Left forelimb (tissue), 1 donor: ENCODE data around the gene ARL4C.

Experiments used
- DNase-seq: peaks from one replicate; pipeline ENCODE4 v3.0.0-alpha.2; 2018; ENCODE audit warnings: low spot score

ARL4C gene

GRCh38 chr2:234500394-234501006, 3.6 kb upstream of the ARL4C start:
- no peak for DNase-seq

- DNase-seq = no peak
Measured at GRCh38 chr2:234497594-234498235, 834 bp upstream of the ARL4C start.

- DNase-seq = no peak
Measured at GRCh38 chr2:234496055-234496834, 636 bp downstream of the ARL4C start.

GRCh38 chr2:234495251-234496054, 1.4 kb downstream of the ARL4C start:
- no peak for DNase-seq

- no peak for DNase-seq
Measured at GRCh38 chr2:234494361-234495250, 2.3 kb downstream of the ARL4C start.

- DNase-seq = no peak
Measured at GRCh38 chr2:234493796-234494195, 3.1 kb downstream of the ARL4C start.

GRCh38 chr2:234492717-234493485, 4.0 kb downstream of the ARL4C start:
- DNase-seq = no peak

- DNase-seq = no peak
Measured at GRCh38 chr2:234491897-234492296, 5.0 kb downstream of the ARL4C start.

GRCh38 chr2:234491281-234491680, 5.6 kb downstream of the ARL4C start:
- DNase-seq = no peak

GRCh38 chr2:234490271-234491091, 6.4 kb downstream of the ARL4C start:
- DNase-seq = no peak

- DNase-seq = no peak
Measured at GRCh38 chr2:234488913-234489451, 7.9 kb downstream of the ARL4C start.

GRCh38 chr2:234488486-234488885, 8.4 kb downstream of the ARL4C start:
- no peak for DNase-seq

GRCh38 chr2:234487356-234487755, 9.5 kb downstream of the ARL4C start:
- no peak for DNase-seq

GRCh38 chr2:234483568-234484251, 13.2 kb downstream of the ARL4C start:
- no peak for DNase-seq

GRCh38 chr2:234481301-234481700, 15.6 kb downstream of the ARL4C start:
- no peak for DNase-seq

GRCh38 chr2:234480337-234480736, 16.5 kb downstream of the ARL4C start:
- DNase-seq = no peak

GRCh38 chr2:234479465-234479864, 17.4 kb downstream of the ARL4C start:
- DNase-seq = no peak

- DNase-seq = no peak
Measured at GRCh38 chr2:234478121-234478858, 18.6 kb downstream of the ARL4C start.
